ENCODE measurements around the gene COL23A1. TPM values are rescaled to one million over a fixed set of nuclear protein-coding genes. Genes with fewer than 3 reads are reported as not detected.

The COL23A1 gene
- total RNA-seq, 1 donor from 2014 or later = not detected

GRCh38 chr5:178297751-178298150 lies 292.4 kb downstream of the COL23A1 start:
- DNase-seq (ENCODE audit: extremely low read depth, low read depth, low spot score) = no peak

DNA sequence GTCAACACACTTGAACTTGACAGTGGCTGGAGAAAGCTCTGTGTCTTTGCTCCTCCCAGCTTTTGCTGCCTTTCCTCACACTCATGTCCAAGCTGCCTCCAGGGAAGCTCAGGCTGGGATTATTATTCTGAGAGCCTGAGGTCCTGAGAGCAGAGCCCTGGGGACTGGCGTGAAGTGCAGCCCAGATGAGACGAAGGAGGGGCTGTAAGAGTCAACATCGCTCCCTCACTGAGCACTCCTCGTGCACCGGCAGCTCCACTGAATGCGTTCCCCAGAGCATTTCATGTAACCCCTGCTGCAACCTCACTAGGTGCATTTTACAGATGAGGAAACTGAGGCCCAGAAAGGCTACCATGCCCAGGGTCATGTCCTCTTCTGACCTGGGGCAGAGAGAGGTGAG lies 294.1 kb downstream of the COL23A1 start:
- DNase-seq (ENCODE audit: extremely low read depth, low read depth, low spot score) = no peak

DNA sequence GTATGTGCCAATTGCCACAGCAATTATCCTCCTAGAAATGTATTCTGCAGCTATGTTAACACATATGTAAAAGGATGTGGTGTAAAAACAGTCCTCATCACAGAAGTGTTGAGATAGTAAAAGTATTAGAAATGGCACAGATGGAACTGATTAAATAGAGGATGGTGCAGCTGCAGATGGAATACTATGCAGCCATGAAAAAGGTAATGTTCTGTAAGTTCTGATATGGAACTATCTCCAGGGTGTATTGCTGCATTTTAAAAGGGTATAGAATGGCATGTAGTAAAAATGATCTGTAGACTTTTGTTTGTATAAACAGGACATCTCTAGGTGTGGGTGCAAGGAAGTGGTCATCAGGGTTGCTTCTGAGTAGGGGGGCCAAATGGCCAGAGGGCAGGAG lies 294.6 kb downstream of the COL23A1 start:
- no peak for DNase-seq (ENCODE audit: extremely low read depth, low read depth, low spot score)

DNA sequence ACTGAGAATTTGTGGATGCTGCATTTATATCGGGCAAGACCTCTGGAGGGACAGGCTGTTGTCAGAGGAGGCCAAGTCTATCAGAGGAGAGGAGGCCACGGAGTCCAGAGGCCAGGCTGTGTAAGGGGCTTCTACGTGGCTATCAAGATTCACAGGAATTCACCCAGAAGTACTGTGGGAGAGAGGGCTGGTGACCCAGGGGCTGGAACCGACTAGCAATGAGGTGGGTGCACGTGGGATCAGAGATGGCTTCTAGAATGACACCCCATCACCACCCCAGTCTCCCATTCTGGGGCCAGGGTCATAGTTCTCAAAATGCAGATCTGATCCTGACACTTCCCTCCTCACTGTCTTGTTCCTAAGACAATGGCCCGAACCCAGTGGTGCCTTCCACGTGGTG lies 296.4 kb downstream of the COL23A1 start:
- DNase-seq (ENCODE audit: extremely low read depth, low read depth, low spot score) = no peak

DNA sequence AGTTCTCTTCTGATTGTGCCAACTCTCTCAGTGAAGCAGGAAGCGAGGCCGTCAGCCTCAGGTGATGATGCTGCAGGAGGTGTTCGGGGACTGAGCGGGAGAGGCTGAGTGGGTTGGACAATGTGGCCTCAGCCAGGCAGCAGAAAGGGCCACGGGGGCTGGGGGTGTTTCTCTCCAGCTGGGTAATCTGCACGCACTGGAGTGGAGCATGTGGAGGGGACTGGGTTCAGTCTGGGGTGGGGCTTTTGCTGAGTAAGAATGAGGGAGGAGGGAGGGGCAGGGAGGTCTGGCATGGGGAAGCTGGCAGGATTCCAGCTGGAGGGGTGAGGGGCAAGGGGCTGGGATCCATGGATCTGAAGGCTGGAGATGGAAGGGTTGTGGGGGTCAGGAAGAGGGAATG lies 296.8 kb downstream of the COL23A1 start:
- no peak for DNase-seq (ENCODE audit: extremely low read depth, low read depth, low spot score)

GRCh38 chr5:178292826-178293205 lies 297.4 kb downstream of the COL23A1 start:
- DNase-seq (ENCODE audit: extremely low read depth, low read depth, low spot score) = no peak

GRCh38 chr5:178291969-178292825 lies 298.0 kb downstream of the COL23A1 start:
- DNase-seq (ENCODE audit: extremely low read depth, low read depth, low spot score) = no peak

DNA sequence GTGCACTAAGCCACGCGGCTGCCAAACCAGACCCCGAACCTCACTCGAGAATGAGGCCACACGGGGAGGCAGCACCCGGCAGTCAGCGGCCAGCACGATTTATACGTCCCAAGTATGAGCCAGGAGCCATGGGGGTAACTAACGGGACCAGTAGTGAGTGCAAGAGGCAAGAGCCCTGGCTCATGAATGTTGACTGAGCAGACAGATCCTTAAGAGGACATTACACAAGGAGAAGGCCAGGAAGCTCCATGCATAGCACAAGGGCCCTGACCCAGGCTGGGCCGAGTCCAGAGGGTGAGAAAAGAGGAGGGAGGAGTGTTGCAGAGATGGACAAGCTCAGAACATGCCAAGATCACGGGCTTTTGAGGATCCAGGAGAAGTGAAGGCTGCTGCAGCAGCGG lies 299.0 kb downstream of the COL23A1 start:
- DNase-seq (ENCODE audit: extremely low read depth, low read depth, low spot score) = no peak

DNA sequence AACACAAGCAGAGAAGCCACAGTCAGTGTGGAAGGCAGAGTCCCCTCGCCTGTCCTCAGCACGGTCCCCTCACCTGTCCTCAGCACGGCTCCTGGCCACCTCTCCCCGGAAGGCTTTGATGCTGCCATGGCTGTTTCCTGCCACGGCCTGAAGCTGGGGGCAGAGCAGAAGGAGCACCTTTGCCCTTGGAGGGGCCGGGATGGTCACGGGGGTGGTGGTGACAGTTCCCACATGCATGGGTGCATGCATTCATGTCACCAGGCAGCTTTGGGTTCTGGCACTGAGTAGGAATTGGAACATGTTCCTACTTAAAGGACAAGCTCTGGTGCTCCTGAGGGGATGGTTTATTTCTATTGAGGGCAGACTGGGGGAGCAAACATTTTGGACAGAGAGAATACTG lies 299.8 kb downstream of the COL23A1 start:
- no peak for DNase-seq (ENCODE audit: extremely low read depth, low read depth, low spot score)

- no peak for DNase-seq (ENCODE audit: extremely low read depth, low read depth, low spot score)
These were observed 300.8 kb downstream of the COL23A1 start for GRCh38 chr5:178289438-178289837.

GRCh38 chr5:178288401-178289368 lies 301.5 kb downstream of the COL23A1 start:
- DNase-seq (ENCODE audit: extremely low read depth, low read depth, low spot score) = no peak

DNA sequence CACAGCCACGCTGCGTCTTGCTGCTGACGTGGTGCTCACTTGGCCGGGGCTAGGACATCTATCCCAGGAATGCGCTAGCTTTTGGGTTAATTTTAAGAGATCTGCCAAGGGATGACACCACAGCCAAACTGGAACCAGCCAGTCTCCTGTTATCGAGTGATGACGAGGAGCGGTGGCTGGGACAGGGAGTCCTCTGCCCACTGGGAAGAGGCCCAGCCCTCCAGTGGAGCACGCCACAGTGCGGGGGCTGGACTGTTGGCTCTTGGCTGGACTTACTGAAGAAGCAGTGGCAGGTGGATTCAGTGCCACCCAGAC lies 302.4 kb downstream of the COL23A1 start:
- no peak for DNase-seq (ENCODE audit: extremely low read depth, low read depth, low spot score)

DNA sequence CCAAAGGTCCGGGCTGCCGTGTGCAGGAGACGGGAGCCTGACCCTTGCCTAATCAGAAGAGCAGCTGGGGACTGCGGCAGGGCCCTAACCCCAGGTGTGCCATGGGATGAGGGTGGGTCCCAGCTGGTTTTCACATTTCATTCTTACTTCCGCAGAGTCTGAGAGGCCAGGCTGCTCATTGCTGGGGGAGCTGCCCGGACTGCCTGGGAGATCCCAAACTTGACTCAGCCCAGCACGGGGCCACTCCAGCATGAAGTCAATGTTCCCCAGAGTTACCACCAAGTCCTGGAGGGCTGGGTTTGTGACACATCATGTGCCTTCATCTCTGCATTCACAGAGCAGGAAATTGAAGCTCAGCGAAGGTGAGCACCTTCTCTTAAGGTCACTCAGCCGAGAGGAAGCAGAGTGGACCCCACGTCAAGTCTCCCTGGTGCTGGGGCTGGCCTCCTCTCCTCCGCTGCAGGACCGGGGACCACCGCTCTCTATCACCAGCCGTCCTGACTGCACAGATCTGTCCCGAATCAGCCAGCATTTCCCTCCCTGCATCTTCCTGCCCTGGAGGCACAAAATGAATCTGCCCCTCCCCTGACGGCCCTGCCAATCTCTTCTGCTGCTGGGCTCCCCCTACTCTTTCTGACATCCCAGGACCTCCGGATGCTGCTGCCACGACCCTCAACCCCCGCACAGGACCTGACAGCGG lies 303.0 kb downstream of the COL23A1 start:
- DNase-seq (ENCODE audit: extremely low read depth, low read depth, low spot score) = no peak

- DNase-seq (ENCODE audit: extremely low read depth, low read depth, low spot score) = no peak
These were observed 303.7 kb downstream of the COL23A1 start for GRCh38 chr5:178286226-178287090.

DNA sequence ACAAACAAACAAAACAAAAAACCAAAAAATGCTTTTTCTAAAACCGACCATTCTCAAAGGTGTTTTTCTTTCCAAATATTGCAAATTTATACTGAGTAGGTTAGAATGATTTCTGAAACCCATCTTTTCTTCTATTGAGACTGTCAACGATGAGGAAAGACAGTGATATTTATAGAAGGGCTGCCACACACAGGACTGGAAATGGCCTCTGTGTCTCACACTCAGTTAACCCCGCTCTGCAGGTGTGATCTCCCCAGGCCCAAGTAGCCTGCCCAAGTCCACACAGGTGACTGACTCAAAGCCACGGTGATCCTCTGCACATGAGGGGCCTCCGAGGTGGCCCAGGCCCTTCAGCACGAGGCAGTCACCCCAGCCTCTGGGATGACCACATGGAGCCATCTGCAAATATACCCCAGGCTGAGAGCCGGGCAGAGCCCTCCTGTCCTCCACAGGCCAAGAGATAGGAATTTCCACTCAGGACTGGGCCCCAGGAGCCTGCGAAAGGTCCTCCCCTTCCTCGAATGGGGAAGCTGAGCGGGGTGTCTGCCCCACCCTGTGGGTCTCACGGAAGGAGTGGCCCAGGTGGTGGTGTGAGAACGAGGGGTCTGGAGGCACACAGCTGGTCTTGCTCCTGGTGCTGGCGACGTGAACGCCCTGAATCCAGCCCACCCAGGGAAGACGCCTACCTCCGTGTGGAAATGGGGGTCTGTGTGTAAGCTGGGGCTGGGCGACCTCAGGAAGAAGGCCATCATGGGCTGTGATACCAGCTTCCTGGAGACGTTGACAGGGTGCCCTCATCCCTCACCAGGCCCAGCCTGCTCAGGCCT lies 304.6 kb downstream of the COL23A1 start:
- no peak for DNase-seq (ENCODE audit: extremely low read depth, low read depth, low spot score)

- DNase-seq (ENCODE audit: extremely low read depth, low read depth, low spot score) = no peak
These were observed 305.2 kb downstream of the COL23A1 start for GRCh38 chr5:178284996-178285395.

- peak; percentile 10 for DNase-seq (ENCODE audit: extremely low read depth, low read depth, low spot score)
These were observed 306.0 kb downstream of the COL23A1 start for GRCh38 chr5:178284093-178284675.

DNA sequence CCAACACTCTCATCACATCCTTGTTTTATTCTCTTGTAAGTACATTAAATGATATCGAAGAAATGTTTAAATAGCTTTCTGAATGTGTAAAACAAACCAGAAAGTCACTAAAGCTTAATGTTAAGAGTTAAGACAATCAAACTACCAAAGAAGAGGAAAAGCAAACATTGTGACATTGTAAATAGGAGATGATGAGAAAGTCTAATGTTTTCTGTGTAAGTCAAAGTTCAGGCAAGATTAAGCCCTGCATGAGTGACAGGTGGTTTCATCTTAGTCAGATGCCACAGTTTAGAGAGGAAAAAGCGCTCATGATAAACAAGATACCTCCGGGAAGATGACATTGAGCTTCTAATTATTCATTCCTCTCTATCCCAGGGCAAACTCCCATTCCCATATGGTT lies 306.7 kb downstream of the COL23A1 start:
- no peak for DNase-seq (ENCODE audit: extremely low read depth, low read depth, low spot score)

GRCh38 chr5:178282391-178282790 lies 307.8 kb downstream of the COL23A1 start:
- no peak for DNase-seq (ENCODE audit: extremely low read depth, low read depth, low spot score)
